Type B pancreatic cell (in vitro differentiated cells): ENCODE measurements around the gene ARHGAP15. TPM values are rescaled to one million over a fixed set of nuclear protein-coding genes. Genes with fewer than 3 reads are reported as not detected.

Source experiments
- DNase-seq: peaks from one replicate; pipeline ENCODE4 v3.0.0; 2021; ENCODE audit warnings: mixed read lengths; ENCODE audit not compliant: unreplicated experiment; ENCODE audit errors: extremely low spot score
- H3K27ac Mint-ChIP-seq: 2 replicates; pipeline ENCODE4 v1.8.0; 2021; ENCODE audit warnings: mild to moderate bottlenecking, mixed read lengths
- H3K27me3 Mint-ChIP-seq: 2 replicates; pipeline ENCODE4 v1.8.0; 2021; ENCODE audit warnings: mixed read lengths
- H3K36me3 Mint-ChIP-seq: 2 replicates; pipeline ENCODE4 v1.8.0; 2021; ENCODE audit warnings: mixed read lengths
- H3K4me1 Mint-ChIP-seq: one replicate; pipeline ENCODE4 v1.8.0; 2021; ENCODE audit warnings: mixed read lengths; ENCODE audit not compliant: unreplicated experiment
- H3K4me3 Mint-ChIP-seq: 2 replicates; pipeline ENCODE4 v1.8.0; 2021; ENCODE audit warnings: mild to moderate bottlenecking, mixed read lengths
- H3K9me3 Mint-ChIP-seq: 2 replicates; pipeline ENCODE4 v1.8.0; 2021; ENCODE audit warnings: mixed read lengths
- total RNA-seq: library from RNA; stranded (reverse); gene quantifications from 2 replicates; pipeline ENCODE4 v1.2.1, GENCODE V29; 2021; ENCODE audit warnings: low replicate concordance
- TF ChIP-seq, protein P1 (sequence below): fragments of 200-600 bp; sonication (generic); conservative IDR thresholded peaks from 2 replicates; pipeline ENCODE4 v1.5.0; 2021; ENCODE audit warnings: antibody characterized with exemption, mild to moderate bottlenecking

ARHGAP15 gene
- total RNA-seq, 1 donor from 2014 or later = not detected

DNA sequence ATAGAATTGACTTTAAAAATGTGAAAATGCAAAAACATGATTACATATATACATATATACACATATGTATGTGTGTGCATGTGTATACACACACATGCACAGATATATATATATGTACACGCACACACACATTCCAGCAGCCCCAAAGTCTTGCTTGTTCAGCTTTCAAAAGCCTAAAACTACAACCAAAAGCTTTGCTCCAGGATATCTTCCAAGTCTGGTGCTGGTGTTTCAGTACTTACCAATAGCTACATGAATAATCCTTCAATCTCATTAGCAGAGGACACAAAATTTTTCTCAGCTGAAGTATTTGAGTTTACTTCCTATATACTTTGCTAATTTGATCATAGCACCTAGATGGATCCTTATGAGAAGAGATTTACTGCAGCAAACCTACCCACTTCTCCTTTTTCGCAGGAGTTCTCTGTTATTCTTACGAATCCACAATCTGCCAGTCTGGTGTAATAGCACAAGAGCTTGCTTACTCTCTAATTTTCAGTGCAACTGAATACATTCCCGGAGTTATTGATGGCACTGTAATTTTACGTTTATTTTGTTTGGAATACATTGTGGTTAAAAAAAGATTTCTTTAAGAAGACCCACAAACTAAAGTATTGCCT lies 553.3 kb downstream of the ARHGAP15 start:
- TF ChIP-seq, protein P1, sequence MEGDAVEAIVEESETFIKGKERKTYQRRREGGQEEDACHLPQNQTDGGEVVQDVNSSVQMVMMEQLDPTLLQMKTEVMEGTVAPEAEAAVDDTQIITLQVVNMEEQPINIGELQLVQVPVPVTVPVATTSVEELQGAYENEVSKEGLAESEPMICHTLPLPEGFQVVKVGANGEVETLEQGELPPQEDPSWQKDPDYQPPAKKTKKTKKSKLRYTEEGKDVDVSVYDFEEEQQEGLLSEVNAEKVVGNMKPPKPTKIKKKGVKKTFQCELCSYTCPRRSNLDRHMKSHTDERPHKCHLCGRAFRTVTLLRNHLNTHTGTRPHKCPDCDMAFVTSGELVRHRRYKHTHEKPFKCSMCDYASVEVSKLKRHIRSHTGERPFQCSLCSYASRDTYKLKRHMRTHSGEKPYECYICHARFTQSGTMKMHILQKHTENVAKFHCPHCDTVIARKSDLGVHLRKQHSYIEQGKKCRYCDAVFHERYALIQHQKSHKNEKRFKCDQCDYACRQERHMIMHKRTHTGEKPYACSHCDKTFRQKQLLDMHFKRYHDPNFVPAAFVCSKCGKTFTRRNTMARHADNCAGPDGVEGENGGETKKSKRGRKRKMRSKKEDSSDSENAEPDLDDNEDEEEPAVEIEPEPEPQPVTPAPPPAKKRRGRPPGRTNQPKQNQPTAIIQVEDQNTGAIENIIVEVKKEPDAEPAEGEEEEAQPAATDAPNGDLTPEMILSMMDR = no peak
- H3K27me3 Mint-ChIP-seq = peaks cover 43% of the 10 kb centered on the region
- H3K9me3 Mint-ChIP-seq = no peaks in the 10 kb centered on the region
- no peak overlapping the region for H3K4me3 Mint-ChIP-seq
- no peak for DNase-seq
- no peaks in the 10 kb centered on the region for H3K36me3 Mint-ChIP-seq
- H3K4me1 Mint-ChIP-seq = peaks cover 40% of the 10 kb centered on the region
- H3K27ac Mint-ChIP-seq = no peak overlapping the region

DNA sequence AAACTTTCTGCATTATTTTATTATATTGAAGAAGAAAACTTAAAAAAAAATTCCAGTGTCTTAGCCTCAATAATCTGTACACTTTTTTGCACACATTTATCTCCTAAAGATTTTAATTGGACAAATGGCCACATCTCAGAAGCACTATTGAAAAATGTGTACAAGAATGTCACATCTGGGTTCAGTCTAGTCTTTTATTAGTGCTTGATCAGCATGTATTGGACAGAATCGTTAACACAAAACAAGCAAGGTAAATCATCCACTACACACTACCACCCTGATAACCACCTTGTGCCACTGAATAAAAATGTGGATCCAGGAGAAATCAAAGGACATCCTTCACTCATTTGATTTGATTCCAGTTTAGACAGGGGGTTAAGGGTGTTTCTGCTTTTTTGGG lies 554.8 kb downstream of the ARHGAP15 start:
- DNase-seq = no peak
- Mint-ChIP-seq H3K4me3 (no peak overlapping the region), H3K27ac (no peak overlapping the region), H3K36me3 (no peaks in the 10 kb centered on the region), H3K9me3 (no peaks in the 10 kb centered on the region), H3K4me1 (peaks cover 40% of the 10 kb centered on the region), H3K27me3 (peaks cover 48% of the 10 kb centered on the region)
- TF ChIP-seq, protein P1 = no peak

DNA sequence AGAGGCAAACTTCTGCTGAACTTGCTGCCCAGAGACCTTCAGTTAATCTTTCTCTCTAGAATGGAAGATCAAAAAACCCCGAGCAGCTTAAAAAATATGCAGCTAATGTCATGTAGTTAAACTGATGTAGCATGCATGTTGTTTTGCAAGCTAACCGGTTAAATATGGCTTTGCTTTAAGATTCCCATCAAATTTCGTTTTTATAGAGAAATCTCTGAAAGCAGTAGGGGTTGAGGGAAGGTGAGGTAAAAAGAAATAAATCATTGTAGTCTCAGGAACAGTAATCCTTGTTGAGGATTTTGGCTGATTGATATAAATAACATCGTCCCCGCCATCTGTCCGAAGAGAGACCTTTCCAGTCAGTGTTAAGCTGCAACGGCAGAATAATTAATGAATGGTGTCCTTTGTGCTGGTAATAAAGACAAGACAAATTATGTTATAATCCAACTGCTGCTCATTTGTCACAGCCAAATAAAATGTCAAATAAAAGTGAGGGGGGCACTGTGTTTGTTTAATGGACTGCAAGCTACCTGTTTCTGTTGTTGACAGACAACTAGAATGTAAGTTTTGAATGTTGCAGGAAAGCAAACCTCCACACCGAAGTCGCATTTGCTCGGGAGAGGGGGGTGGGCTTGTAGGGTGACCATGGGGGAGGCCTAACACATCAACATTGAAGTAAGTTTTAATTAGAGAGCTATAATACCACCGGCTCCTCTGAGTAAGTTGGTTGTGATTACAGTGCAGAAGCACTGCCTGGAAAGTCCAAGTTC lies 555.5 kb downstream of the ARHGAP15 start:
- TF ChIP-seq, protein P1 = no peak
- peaks cover 34% of the 10 kb centered on the region for H3K4me1 Mint-ChIP-seq
- no peaks in the 10 kb centered on the region for H3K9me3 Mint-ChIP-seq
- DNase-seq = no peak
- H3K27ac Mint-ChIP-seq = no peak overlapping the region
- no peaks in the 10 kb centered on the region for H3K36me3 Mint-ChIP-seq
- peaks cover 50% of the 10 kb centered on the region for H3K27me3 Mint-ChIP-seq
- peak overlapping the region; percentile 51 for H3K4me3 Mint-ChIP-seq

DNA sequence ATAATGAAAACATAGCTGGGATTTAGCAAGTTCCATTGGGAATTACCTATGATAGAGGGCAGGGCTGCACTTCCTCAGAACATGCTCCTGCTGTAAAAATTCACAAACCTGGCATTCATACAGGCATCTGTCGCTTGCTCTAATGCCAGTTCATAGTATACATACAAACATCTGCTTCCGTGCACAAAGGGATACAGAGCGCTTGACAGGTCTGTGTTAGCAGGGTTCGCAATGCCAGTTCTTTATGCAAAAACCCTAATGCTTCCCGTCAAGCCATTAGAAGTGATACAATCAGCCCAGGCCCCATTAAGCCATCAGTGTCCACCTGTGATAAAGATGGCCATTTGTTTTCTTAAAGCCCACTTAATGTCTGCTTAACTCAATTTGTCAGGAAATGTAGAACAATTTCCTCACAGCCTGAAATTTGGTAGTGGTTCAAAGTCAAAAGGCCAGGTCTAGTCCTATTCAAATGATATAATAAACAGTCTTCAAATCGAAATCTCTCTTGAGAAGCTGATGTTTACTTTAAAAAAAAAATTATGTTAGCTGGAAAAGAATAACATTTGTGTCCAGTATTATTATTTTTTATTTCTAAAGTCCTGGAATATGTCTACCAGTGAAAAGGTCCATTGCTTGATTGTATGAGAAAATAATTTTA lies 556.3 kb downstream of the ARHGAP15 start:
- Mint-ChIP-seq H3K4me3 (peak overlapping the region; percentile 51), H3K27me3 (peaks cover 50% of the 10 kb centered on the region), H3K27ac (no peak overlapping the region), H3K36me3 (no peaks in the 10 kb centered on the region), H3K9me3 (no peaks in the 10 kb centered on the region), H3K4me1 (peaks cover 29% of the 10 kb centered on the region)
- DNase-seq = no peak
- TF ChIP-seq, protein P1 = no peak

DNA sequence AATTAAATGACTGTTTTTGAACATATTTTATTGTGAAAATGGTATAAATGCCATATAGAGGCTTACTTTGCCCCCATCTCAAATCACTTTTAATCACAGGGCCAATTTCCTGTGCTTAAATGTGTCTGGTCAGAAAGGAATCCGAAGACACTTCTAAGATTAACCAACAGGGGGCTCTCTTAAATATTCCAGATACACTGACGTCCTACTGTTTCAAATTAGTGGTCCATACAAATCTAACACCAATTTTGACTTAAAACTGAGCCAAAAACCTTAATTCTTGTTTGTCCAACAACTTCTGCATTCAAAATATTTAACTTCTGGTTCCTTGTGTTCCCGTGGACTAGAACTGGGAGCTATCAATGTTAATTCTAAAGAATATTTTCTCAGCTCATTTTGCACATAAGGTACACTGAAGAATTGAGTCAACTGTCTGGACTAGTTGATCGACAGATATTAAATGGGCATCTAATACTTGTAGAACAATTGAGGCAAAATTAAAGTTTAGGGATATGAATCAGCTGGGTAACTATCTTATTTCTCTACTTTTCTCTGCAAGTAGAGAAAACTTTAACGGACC lies 557.5 kb downstream of the ARHGAP15 start:
- Mint-ChIP-seq H3K27me3 (peaks cover 50% of the 10 kb centered on the region), H3K27ac (no peak overlapping the region), H3K4me3 (no peak overlapping the region), H3K4me1 (peaks cover 32% of the 10 kb centered on the region), H3K36me3 (no peaks in the 10 kb centered on the region), H3K9me3 (no peaks in the 10 kb centered on the region)
- DNase-seq = no peak
- TF ChIP-seq, protein P1 = peak; percentile 78
